CD14-positive monocyte (primary cell): ENCODE measurements around the gene JAK1. TPM values are rescaled to one million over a fixed set of nuclear protein-coding genes. Genes with fewer than 3 reads are reported as not detected.

Experiments
- DNase-seq, 3 donors: peaks; one replicate each; pipeline ENCODE4 v3.0.0-alpha.2; 2011 to 2022
- H2AFZ ChIP-seq: 2 replicates; pipeline ENCODE4 v1.6.0; 2012; ENCODE audit warnings: mild to moderate bottlenecking, low read depth, low read length, inconsistent platforms; ENCODE audit not compliant: insufficient read depth, poor library complexity, severe bottlenecking
- H3K27ac ChIP-seq, 2 donors: 1 replicate in 1 of 2; 2 replicates in 1 of 2; pipeline ENCODE4 v1.5.1; 2012 to 2013; ENCODE audit warnings: low read length in 2 of 2, control low read depth in 1 of 2, inconsistent platforms in 1 of 2, low read depth in 1 of 2, mild to moderate bottlenecking in 1 of 2
- H3K27me3 ChIP-seq, 2 donors: one replicate each; pipeline versions ENCODE4 v1.6.0 to v1.6.1; 2011 to 2013; ENCODE audit warnings: low read length in 2 of 2; ENCODE audit not compliant: control insufficient read depth in 2 of 2, insufficient read depth in 2 of 2
- H3K36me3 ChIP-seq, 2 donors: replicated peaks in 1 of 2; 1 replicate in 1 of 2; 2 replicates in 1 of 2; pipeline versions ENCODE4 v1.5.1 to v1.6.1; 2012 to 2013; ENCODE audit warnings: low read length in 2 of 2, control low read depth in 1 of 2, inconsistent platforms in 1 of 2, mild to moderate bottlenecking in 1 of 2; ENCODE audit not compliant: insufficient read depth in 2 of 2, control insufficient read depth in 1 of 2
- H3K4me1 ChIP-seq, 2 donors: 1 replicate in 1 of 2; 2 replicates in 1 of 2; pipeline versions ENCODE4 v1.5.1 to v1.6.1; 2012 to 2013; ENCODE audit warnings: low read length in 2 of 2, control low read depth in 1 of 2, inconsistent platforms in 1 of 2, mild to moderate bottlenecking in 1 of 2, moderate library complexity in 1 of 2; ENCODE audit not compliant: insufficient read depth in 2 of 2, control insufficient read depth in 1 of 2
- H3K4me2 ChIP-seq: replicated peaks from 2 replicates; pipeline ENCODE3; 2012; ENCODE audit warnings: low read length, moderate library complexity, mild to moderate bottlenecking; ENCODE audit not compliant: poor library complexity, severe bottlenecking; ENCODE audit errors: extremely low read depth
- H3K4me3 ChIP-seq, 3 experiments: fragments of 200-600 bp in 1 of 3; sonication (generic) in 1 of 3; replicated peaks in 1 of 3; 1 replicate in 2 of 3; 2 replicates in 1 of 3; pipeline ENCODE4 v1.5.1; 2011 to 2013; ENCODE audit warnings: low read length in 3 of 3, mild to moderate bottlenecking in 3 of 3, control low read depth in 2 of 3, low read depth in 2 of 3, inconsistent platforms in 1 of 3, moderate library complexity in 1 of 3
- H3K79me2 ChIP-seq: 2 replicates; pipeline ENCODE4 v1.6.0; 2012; ENCODE audit warnings: mild to moderate bottlenecking, control low read depth, inconsistent platforms, low read length, moderate library complexity; ENCODE audit not compliant: insufficient read depth
- H3K9ac ChIP-seq: 2 replicates; pipeline ENCODE4 v1.6.0; 2017; ENCODE audit warnings: low read length, mild to moderate bottlenecking; ENCODE audit not compliant: insufficient read depth, poor library complexity, severe bottlenecking
- H3K9me3 ChIP-seq, 2 donors: replicated peaks in 1 of 2; 1 replicate in 1 of 2; 2 replicates in 1 of 2; pipeline versions ENCODE4 v1.5.1 to v1.6.1; 2012 to 2013; ENCODE audit warnings: low read length in 2 of 2, control low read depth in 1 of 2; ENCODE audit not compliant: control insufficient read depth in 1 of 2, insufficient read depth in 1 of 2
- H4K20me1 ChIP-seq: 2 replicates; pipeline ENCODE4 v1.6.0; 2012; ENCODE audit warnings: mild to moderate bottlenecking, low read length, control low read depth, moderate library complexity; ENCODE audit not compliant: insufficient read depth
- H3K27ac Mint-ChIP-seq, 7 donors: one replicate each; pipeline ENCODE4 v1.8.0; 2020; ENCODE audit warnings: mild to moderate bottlenecking in 7 of 7, mixed read lengths in 7 of 7, moderate library complexity in 6 of 7, inconsistent platforms in 2 of 7
- H3K27me3 Mint-ChIP-seq, 3 donors: one replicate each; pipeline ENCODE4 v1.8.0; 2021 to 2022; ENCODE audit warnings: low read depth in 3 of 3, mild to moderate bottlenecking in 3 of 3, mixed read lengths in 3 of 3, moderate library complexity in 3 of 3, inconsistent platforms in 1 of 3
- H3K36me3 Mint-ChIP-seq, 2 donors: one replicate each; pipeline ENCODE4 v1.8.0; 2020; ENCODE audit warnings: mixed read lengths in 2 of 2, inconsistent platforms in 1 of 2, mild to moderate bottlenecking in 1 of 2
- H3K4me1 Mint-ChIP-seq: one replicate; pipeline ENCODE4 v1.8.0; 2020; ENCODE audit warnings: mild to moderate bottlenecking, mixed read lengths
- H3K4me3 Mint-ChIP-seq, 2 donors: one replicate each; pipeline ENCODE4 v1.8.0; 2020; ENCODE audit warnings: mild to moderate bottlenecking in 2 of 2, mixed read lengths in 2 of 2, moderate library complexity in 1 of 2
- H3K9me3 Mint-ChIP-seq, 7 donors: one replicate each; pipeline ENCODE4 v1.8.0; 2020 to 2022; ENCODE audit warnings: mixed read lengths in 7 of 7, mild to moderate bottlenecking in 6 of 7, moderate library complexity in 6 of 7, inconsistent platforms in 2 of 7
- CTCF ChIP-seq: fragments of 200-600 bp; IDR thresholded peaks from one replicate; pipeline ENCODE4 v1.8.0; 2022; ENCODE audit warnings: antibody characterized with exemption, mild to moderate bottlenecking
- WGBS: methylation state at CpG from one replicate; pipeline ENCODE4 v1.1.5; 2013; ENCODE audit warnings: missing lambda C conversion rate; ENCODE audit not compliant: insufficient coverage; 5-methylcytosine and 5-hydroxymethylcytosine counted together
- intact Hi-C, 2 donors: fragments of 100-400 bp; cut with micrococcal nuclease; formaldehyde crosslinking; loops; one replicate each; pipeline versions ENCODE4 v1.15.0 to v1.15.1; 2023
- polyA plus RNA-seq, 3 donors: library from polyadenylated mRNA; depleted of rRNA in 1 of 3; unstranded in 2 of 3; stranded (reverse) in 1 of 3; fragments of 300-500 nt in 2 of 3; fragments of >200 nt in 1 of 3; fragmentation: Illumina TruSeq in 2 of 3; gene quantifications; 1 replicate in 2 of 3; 2 replicates in 1 of 3; pipeline ENCODE4 v1.2.3, GENCODE V29; 2012 to 2021

JAK1 gene
- polyA plus RNA-seq, 3 donors, result 43.1 to 76.2 (median 72.6) TPM

- Histone ChIP-seq H3K9ac (no peak overlapping the region), H2AFZ (no peak overlapping the region), H3K4me1 (peaks cover 38 to 47% of the 10 kb centered on the region in 2 donors), H4K20me1 (peaks cover 98% of the 10 kb centered on the region), H3K36me3 (no peaks in the 10 kb centered on the region), H3K9me3 (no peaks in the 10 kb centered on the region), H3K27ac (no peak overlapping the region), H3K27me3 (no peaks in the 10 kb centered on the region), H3K4me2 (no peak overlapping the region), H3K79me2 (peaks cover 92% of the 10 kb centered on the region), H3K4me3 (no peak overlapping the region)
- DNase-seq, result no peak
- Mint-ChIP-seq H3K27ac (no peak overlapping the region), H3K36me3 (peaks cover 1 to 6% of the 10 kb centered on the region in 2 donors), H3K9me3 (no peaks in the 10 kb centered on the region), H3K4me1 (peaks cover 38% of the 10 kb centered on the region), H3K27me3 (peaks cover 0 to 2% (median 0%) of the 10 kb centered on the region in 3 donors), H3K4me3 (no peak overlapping the region)
- 77% methylated on average over 11 of the region's 14 CpGs for WGBS
- no peak for TF ChIP-seq CTCF
- intact Hi-C loops, result loop anchor here in 1 of 2 donors (5.0 kb wide), 1 partner anchor 58 kb away; no protein-coding TSS in a partner anchor
These were observed 11.0 kb downstream of the JAK1 start for GRCh38 chr1:64955097-64956009.

GRCh38 chr1:64953241-64953640, 13.1 kb downstream of the JAK1 start:
- peaks cover 1 to 6% of the 10 kb centered on the region in 2 donors for H3K36me3 Mint-ChIP-seq
- 82% methylated on average over 6 of the region's 6 CpGs for WGBS
- TF ChIP-seq CTCF, result no peak
- Histone ChIP-seq H3K27ac (no peak overlapping the region), H3K9ac (no peak overlapping the region), H4K20me1 (peaks cover 98% of the 10 kb centered on the region), H3K27me3 (no peaks in the 10 kb centered on the region), H3K4me2 (no peak overlapping the region), H3K79me2 (peaks cover 91% of the 10 kb centered on the region), H3K4me1 (peaks cover 33 to 47% of the 10 kb centered on the region in 2 donors), H2AFZ (no peak overlapping the region), H3K36me3 (no peaks in the 10 kb centered on the region), H3K4me3 (no peak overlapping the region), H3K9me3 (no peaks in the 10 kb centered on the region)
- peaks cover 37% of the 10 kb centered on the region for H3K4me1 Mint-ChIP-seq
- DNase-seq, result no peak
- no peaks in the 10 kb centered on the region for H3K9me3 Mint-ChIP-seq
- intact Hi-C loops, result no loop called here
- no peak overlapping the region for H3K27ac Mint-ChIP-seq
- H3K27me3 Mint-ChIP-seq, result peaks cover 0 to 2% (median 0%) of the 10 kb centered on the region in 3 donors
- H3K4me3 Mint-ChIP-seq, result no peak overlapping the region
